ENCODE results near the gene LMOD3.

LMOD3 gene

GRCh38 chr3:69088063-69088462, 34.3 kb downstream of the LMOD3 start:
- no peak for DNase-seq

- DNase-seq: no peak
Measured at GRCh38 chr3:69087030-69087791, 35.2 kb downstream of the LMOD3 start.

GRCh38 chr3:69085833-69086722, 36.3 kb downstream of the LMOD3 start:
- peak; percentile 88 for DNase-seq

GRCh38 chr3:69085168-69085832, 37.1 kb downstream of the LMOD3 start:
- DNase-seq: no peak

DNA sequence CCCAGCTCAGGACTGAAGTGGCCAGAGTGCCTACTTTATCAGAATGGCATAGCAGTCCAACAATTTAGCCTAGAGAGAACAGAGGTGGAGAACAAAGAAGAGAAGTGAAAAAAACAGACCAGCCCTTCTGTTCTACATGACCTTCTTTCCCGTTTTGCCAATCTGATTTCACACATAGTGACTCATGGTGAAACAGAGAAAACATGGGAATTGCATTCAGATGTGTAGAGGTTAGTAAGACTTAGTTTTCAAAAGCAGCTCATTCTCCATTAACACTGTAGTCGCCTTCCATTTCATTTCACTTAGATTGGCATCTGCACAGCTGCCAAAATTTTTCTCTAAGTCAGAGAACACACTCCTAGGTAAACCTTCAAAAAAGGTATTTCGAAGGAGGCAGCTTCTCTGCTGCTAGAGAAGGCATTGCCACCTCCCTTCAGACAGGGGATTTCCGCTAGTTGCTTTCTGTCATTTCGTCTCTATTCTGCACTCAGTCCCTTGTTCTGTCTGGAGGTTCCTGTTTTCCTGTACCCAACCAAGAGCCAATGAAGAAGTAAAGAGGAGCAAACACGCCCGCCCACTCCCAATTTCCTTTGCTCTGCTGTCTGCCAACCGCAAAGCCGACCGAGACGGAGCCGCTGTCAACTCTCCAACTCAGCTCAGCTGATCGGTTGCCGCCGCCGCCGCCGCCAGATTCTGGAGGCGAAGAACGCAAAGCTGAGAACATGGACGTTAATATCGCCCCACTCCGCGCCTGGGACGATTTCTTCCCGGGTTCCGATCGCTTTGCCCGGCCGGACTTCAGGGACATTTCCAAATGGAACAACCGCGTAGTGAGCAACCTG, 37.8 kb downstream of the LMOD3 start, which contains the start of gene ARL6IP5:
Gene ARL6IP5, plus strand, starts transcription at position 612 of the 842 bp plus-strand sequence. Its CDS starts 111 bp downstream, at position 723.
- DNase-seq: peak; percentile 94

DNA sequence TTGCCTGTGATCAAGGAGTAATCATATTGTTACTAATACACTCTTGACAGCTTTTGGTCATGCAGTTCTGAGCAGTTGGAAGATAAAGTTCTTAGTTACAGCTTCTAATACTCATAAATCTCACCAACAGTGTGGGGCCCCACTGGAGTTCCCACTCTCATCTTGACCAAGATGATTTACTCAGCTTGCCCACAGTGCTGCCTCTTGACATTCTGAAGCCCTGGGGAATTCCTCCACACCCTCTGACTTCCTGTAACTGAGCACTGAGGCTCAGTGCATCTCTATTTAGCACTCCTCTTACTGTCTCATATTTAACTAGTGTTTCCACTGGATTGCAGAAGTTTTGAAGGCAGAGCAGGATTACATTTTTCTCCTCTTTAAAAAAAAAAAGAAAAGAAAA, 39.6 kb downstream of the LMOD3 start:
- DNase-seq: peak; percentile 77

GRCh38 chr3:69082361-69082760, 40.0 kb downstream of the LMOD3 start:
- DNase-seq: no peak

DNA sequence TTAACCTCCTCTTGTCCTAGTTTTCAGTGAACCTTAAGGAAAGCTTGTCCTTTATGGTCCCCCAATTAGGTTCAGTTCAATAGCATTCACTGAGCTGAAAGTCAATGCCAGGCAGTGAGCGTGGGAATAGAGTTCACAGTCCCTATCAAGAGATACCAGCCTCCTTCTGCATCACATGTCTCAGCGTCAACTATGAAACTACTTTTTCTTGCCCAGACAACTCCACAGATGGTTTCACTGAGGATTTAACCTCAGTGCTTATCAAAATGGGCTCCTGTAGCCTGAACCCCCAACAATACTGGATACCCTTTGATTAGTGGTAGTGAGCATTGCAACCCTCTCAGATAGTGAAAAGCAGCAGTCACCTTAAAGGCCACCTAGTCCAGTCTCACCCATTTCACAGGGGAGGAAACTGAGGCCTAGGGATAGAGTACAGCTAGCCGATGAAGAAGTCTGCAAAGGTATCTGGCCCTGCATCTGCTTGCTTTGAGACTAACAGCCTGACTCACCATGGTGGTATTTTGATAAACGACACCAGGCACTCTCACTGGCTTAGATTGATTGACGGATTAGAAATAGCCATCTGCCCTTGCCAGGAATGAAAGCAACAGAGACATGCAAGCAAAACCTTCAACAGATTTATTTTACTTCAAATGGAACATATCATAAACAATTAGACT, 40.7 kb downstream of the LMOD3 start:
- no peak for DNase-seq

DNA sequence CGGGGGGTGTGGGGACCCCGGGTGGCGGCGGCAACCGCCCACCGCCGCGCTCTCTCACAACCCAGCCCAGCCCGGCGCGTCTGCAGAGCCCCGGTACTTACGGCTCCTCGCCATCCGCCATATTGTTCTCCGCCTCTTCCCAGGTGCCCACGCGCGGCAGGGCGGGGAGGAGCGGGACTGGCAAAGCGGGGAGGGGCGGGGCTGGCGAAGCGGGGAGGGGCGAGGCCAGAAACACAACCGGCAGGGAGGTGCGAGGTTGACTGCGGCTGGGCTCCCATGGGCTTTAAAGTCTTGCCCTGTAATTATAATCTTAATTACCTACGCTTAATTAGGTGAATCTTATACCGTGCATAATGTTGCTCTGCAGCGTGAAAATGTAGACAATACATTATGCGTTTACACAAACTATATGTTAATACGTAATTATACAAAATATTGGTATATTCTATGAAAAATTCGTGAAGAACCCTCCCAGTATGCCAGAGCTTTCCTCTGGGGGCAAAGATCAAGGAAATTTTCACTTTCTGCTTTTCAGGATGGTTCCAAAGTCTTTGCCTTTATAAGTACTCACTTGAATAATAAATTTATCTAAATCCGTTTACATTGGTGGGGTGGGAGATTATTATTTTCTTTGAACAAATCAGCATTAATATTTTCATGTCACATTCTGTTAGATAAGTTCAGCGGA, 42.0 kb downstream of the LMOD3 start, which contains the start of gene UBA3:
Gene UBA3, minus strand, starts transcription at position 133 of the 688 bp plus-strand sequence. Its CDS starts 12 bp downstream, at position 121.
- DNase-seq: peak; percentile 94

DNA sequence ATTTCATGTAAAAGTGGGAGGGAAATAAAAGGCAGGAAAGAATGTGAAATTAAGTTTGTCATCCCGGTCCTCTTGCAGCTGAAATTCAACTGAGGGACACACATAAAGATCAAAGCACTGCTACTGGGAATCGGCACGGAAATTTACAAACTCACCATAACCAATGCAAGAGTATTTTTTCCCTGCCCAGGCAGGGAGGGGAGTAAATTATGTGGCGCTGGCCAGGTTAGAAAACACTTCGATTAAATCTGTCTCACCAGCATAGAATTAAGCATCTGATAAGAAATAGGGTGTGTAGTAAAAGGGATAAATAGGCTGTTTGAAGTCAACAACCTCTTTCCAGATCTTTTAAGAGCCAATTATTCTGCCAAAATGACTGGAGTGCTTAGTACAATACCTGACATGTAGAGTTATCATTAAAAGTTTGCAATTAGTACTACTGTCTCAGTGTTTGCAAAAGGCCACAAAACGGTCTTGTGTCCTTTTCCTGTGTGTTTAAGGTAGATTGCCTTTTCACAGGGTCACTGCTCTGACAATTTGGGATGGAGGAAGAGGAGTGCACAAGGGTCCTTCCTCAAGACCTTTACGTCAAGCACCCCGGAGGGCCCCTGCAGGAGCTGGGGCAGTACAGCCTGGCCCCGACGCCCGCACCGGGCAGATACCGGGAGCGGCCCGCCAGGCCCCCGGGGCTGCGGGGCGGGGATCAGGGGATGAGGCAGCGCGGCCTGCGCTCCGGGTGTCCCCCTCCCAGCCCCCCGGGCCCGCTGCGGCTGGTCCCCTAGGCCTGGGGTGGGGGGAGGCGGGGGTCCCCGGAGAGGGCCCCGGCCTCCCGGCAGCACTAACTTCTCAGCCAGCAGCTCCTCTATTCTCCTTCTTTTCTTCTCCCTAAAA, 42.9 kb downstream of the LMOD3 start:
- DNase-seq: peak; percentile 68

DNA sequence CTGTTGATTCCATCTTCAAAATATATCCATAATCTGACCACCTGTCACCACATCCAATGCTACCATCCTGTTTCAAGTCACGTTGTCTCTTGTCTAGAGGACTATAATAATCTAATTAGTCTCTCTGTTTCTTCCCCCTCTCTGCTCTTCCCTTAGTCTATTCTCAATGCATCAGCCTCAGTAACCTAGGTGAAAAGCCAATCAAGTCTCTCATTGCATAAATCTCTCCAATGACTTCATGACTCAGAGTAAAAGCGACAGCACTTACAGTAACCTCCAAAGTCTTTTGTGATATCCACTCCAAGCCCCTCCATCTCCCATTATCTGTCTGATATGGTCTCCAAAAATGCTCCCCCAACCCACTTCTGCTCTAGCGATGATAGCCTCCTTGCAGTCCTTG, 49.5 kb downstream of the LMOD3 start:
- DNase-seq: no peak

GRCh38 chr3:69066121-69066520, 56.3 kb downstream of the LMOD3 start:
- DNase-seq: no peak

- no peak for DNase-seq
Measured at GRCh38 chr3:69065318-69065964, 57.0 kb downstream of the LMOD3 start.

- no peak for DNase-seq
Measured at GRCh38 chr3:69063636-69064035, 58.8 kb downstream of the LMOD3 start.

DNA sequence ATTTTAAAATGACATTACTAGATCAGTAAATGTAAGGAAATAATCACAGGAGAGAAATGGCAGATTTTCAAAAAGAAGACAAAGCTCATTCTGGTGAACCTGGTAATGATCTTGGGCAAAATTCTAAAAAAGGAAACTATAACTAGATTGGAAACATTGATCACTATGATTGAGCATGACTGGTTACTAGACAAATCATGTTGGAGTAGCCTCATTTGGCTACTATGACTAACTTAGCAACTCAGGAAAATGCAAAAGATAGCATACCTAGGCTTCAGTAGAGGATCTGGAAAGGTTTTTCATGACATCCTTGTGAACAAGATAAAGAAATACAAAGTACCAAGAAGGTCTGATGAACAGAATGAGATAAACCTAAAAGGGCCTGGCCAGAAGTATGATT, 62.7 kb downstream of the LMOD3 start:
- DNase-seq: no peak

- no peak for DNase-seq
Measured at GRCh38 chr3:69058947-69059224, 63.5 kb downstream of the LMOD3 start.

GRCh38 chr3:69058180-69058946, 64.0 kb downstream of the LMOD3 start:
- DNase-seq: no peak

Data from activated CD8-positive, alpha-beta memory T cell treated with anti-CD3 and anti-CD28 coated beads, Interleukin-2, amount 50 U/mL, for 48 hours (primary cell).